ENCODE results near the gene PTPRT.

GRCh38 chr20:42941629-42942028, 248.1 kb downstream of the PTPRT start:
- TF ChIP-seq CTCF (IDR thresholded peaks at IDR 0.05) (no peak), POLR2A (IDR thresholded peaks at IDR 0.05) (no peak)

Data from breast epithelium (tissue), 3 donors.